HCT116 (cell line): ENCODE data around the gene EMP2.

ENCODE experiments used
- CTCF ChIP-seq, 3 experiments: fragments of 200-600 bp in 1 of 3; sonication (generic) in 1 of 3; IDR thresholded peaks in 2 of 3; conservative IDR thresholded peaks in 1 of 3; 2 replicates each; pipeline ENCODE4 v1.5.1; 2012 to 2017; ENCODE audit warnings: low read depth in 2 of 3, low read length in 2 of 3, antibody characterized with exemption in 1 of 3, borderline replicate concordance in 1 of 3, control low read depth in 1 of 3, mild to moderate bottlenecking in 1 of 3, mixed read lengths in 1 of 3, mixed run types in 1 of 3, moderate library complexity in 1 of 3; ENCODE audit not compliant: insufficient read depth in 1 of 3
- EGR1 ChIP-seq: IDR thresholded peaks from 2 replicates; pipeline ENCODE4 v1.6.1; 2012; ENCODE audit warnings: low read depth
- EZH2 ChIP-seq: fragments of 200-600 bp; sonication (generic); IDR thresholded peaks from 2 replicates; pipeline ENCODE4 v1.6.1; 2017; ENCODE audit warnings: antibody characterized with exemption, mixed run types
- FOSL1 ChIP-seq: IDR thresholded peaks from 2 replicates; pipeline ENCODE4 v1.6.1; 2012; ENCODE audit warnings: low read depth
- POLR2A ChIP-seq: IDR thresholded peaks from 2 replicates; pipeline ENCODE4 v1.7.0; 2011; ENCODE audit warnings: borderline replicate concordance; ENCODE audit not compliant: insufficient read depth, insufficient read length; ENCODE audit errors: extremely low read depth
- POLR2AphosphoS5 ChIP-seq: IDR thresholded peaks from 2 replicates; pipeline ENCODE4 v1.6.1; 2011; ENCODE audit warnings: mild to moderate bottlenecking, low read depth, low read length, moderate library complexity
- SIN3A ChIP-seq: IDR thresholded peaks from 2 replicates; pipeline ENCODE4 v1.6.1; 2012; ENCODE audit warnings: low read depth
- SP1 ChIP-seq: IDR thresholded peaks from 2 replicates; pipeline ENCODE4 v1.6.1; 2012; ENCODE audit warnings: low read depth
- YY1 ChIP-seq: IDR thresholded peaks from 2 replicates; pipeline ENCODE4 v1.6.1; 2011; ENCODE audit warnings: low read length, low read depth, moderate library complexity, mild to moderate bottlenecking; ENCODE audit not compliant: insufficient replicate concordance; ENCODE audit errors: extremely low read depth
- ZBTB33 ChIP-seq: IDR thresholded peaks from 2 replicates; pipeline ENCODE4 v1.6.1; 2011; ENCODE audit warnings: mild to moderate bottlenecking, low read length, moderate library complexity; ENCODE audit not compliant: insufficient replicate concordance; ENCODE audit errors: extremely low read depth
- ZNF274 ChIP-seq: fragments of 200-500 bp; sonication (Bioruptor generic); IDR thresholded peaks from 2 replicates; pipeline ENCODE4 v1.6.1; 2014; ENCODE audit warnings: mild to moderate bottlenecking, low read depth, low read length, inconsistent platforms

DNA sequence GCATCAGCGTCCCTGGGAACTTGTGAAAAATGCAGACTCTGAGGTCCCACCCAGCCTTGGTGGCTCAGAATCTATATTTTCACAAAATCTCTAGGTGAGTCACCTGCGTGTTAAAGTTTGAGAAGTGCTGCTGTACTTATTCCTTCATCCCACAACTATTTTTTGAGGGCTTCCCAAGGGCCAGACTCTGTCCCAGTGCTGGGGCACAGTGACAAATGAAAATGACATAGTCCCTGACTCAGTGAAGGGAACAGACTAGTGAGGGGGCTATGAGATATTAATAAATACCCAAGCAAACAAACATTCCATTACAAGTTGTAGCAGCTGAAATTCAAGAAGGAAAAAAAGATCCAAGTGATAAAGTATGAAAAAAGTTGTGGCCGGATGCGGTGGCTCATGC, 9.9 kb upstream of the EMP2 start:
- no peak for TF ChIP-seq CTCF (IDR thresholded peaks at IDR 0.05 in 2 of 3, conservative IDR thresholded peaks at IDR 0.05 in 1 of 3; ENCODE audit: borderline replicate concordance in 1 of 3, insufficient read depth in 1 of 3, low read depth in 2 of 3, low read length in 2 of 3)
- no peak for TF ChIP-seq POLR2AphosphoS5
- no peak for TF ChIP-seq POLR2A
- TF ChIP-seq SP1, result no peak
- no peak for TF ChIP-seq SIN3A
- TF ChIP-seq EZH2, result no peak
- TF ChIP-seq EGR1, result no peak
- no peak for TF ChIP-seq FOSL1
- no peak for TF ChIP-seq YY1
- TF ChIP-seq ZNF274, result no peak
- TF ChIP-seq ZBTB33, result no peak
